NOMO-1 treated with DMSO at 0.1 percent for 48 hours (cell line): ENCODE data around the gene TOGARAM2.

Source experiments
- DNase-seq: peaks from one replicate; lab custom pipeline; 2025; ENCODE audit not compliant: unreplicated experiment; lab: John Stamatoyannopoulos, UW

Gene TOGARAM2

DNA sequence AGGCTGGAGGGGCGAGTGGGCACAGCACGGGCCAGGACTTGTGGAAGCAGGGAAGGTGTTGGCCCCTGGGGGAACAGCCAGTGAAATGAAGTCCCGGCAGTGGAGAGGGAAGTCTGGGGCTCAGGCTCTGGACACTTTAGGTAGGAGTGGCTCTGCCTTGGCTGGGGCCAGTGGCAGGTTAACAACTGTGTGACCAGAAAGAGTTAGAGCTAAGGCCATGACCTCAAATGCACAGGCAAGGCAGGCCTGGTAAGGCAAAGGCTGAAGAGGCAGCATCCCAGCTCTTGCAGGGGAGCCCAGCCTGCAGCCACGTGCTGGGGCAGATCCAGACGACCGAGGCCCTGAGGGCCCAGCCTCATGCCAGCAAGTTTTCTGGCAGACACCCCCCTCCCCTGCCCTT, 71.7 kb downstream of the TOGARAM2 start:
- DNase-seq, result no peak

DNA sequence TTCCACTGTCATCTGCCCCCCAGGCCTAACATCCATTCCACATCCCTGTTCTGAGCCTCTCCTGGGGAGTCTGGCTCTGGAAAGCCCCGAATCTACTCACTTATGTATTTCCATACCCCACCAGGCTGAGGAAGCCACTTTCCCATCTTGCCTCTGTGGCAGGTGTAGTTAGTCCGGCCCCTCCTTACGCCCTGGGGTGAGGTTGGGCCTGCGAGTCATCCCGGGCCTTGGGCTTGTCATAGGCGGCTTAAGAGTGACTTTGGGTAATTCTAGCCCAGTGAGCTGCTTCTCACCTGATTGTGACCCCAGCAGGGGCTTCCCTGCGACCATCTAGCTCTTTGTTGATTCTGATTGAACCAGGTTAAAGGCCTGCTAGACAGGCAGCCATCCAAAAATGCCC, 72.1 kb downstream of the TOGARAM2 start:
- no peak for DNase-seq

DNA sequence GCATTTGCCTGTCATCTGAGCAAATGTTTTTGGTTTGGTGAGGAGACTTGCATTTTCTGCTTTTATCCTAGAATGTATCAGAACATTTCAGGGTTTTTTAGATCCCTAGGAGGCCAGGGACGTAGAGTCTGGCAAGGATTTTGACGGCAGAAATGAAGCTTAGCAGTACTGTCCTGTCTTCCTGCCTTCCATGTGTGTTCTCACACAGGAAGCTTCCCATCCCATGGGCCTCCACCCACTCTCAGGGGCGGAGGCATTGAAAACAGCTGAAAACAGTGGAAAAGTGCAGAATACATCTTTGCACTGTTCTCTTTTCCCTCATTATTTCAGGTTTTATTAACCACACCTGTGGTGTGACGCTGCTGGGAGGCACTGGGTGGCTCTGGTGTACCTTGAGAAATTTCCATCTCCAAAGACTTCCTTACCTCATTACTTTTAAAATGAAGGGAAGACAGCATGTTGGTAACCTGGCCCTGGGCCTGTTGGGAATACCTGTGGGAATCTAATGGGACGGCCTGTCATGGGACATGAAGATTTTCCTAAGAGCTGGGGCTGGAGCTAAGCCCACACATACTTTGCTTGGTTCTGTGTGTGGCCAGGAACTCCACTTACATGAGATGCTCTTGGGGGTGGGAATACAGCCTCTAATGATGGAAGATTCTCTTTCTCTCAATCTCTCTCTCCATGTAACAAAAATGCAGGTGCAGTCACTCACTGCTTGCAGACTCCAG, 72.7 kb downstream of the TOGARAM2 start:
- no peak for DNase-seq

DNA sequence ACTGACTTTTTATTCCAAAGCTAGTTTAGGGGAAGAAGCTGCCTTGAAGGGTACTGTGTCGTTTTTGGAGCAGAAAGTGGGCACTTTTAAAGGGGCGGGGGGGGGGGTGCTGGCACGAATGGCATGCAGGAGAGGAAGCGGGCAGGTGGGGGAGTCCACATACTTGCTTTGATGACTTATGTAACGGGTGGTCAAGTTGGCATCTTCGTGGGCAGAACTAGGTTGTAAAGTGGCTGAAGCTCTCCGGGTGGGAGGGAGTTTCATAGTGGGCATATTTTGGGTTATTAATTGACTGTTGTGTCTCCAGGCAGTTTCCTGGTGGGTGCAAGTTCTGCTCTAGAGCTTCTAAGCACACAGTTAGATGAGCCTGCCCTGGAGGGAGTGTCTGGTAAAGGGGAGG, 73.3 kb downstream of the TOGARAM2 start:
- DNase-seq, result no peak

GRCh38 chr2:29055601-29056000, 74.5 kb downstream of the TOGARAM2 start:
- no peak for DNase-seq

DNA sequence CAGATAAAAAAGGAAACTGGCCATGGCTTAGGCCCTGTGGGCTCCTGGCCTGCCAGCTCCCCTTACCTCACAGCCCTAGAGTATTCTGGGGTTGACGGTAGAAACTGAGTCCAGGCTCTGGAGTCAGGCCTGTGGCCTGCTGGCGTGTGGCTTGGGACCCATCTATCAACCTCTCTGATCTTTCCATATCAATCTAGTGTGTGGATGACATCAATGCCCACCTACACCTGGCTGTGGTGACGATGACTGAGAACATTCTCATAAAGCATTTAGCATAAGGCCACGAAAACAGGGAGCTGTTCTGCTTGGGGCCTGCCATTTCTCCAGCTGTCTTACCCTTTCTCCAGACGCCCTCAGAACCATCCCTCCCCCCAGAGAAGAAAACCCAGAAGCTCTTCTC, 75.4 kb downstream of the TOGARAM2 start:
- DNase-seq, result no peak

- DNase-seq, result no peak
Measured at GRCh38 chr2:29057006-29057405, 75.9 kb downstream of the TOGARAM2 start.

DNA sequence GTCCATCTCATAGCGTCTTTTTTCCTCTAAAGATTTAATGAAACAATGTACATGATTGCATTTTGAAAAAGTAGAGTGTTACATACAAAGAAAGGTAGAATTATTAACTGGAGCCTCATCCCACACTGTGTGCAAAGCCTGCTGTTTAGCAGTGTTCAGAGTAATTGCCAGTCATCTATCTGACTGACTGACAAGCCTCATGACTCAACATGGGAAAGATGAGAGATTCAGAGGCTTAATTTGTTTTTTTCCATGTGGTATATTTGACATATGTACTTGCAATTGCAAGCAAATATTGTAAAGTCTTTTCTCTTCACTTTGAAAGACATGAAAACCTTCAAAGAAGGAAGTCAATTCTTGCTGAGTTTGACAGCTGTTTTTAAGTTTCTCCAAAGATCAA, 78.5 kb downstream of the TOGARAM2 start:
- DNase-seq, result no peak

GRCh38 chr2:29060441-29060840, 79.3 kb downstream of the TOGARAM2 start:
- no peak for DNase-seq

GRCh38 chr2:29061176-29061575, 80.1 kb downstream of the TOGARAM2 start:
- no peak for DNase-seq

DNA sequence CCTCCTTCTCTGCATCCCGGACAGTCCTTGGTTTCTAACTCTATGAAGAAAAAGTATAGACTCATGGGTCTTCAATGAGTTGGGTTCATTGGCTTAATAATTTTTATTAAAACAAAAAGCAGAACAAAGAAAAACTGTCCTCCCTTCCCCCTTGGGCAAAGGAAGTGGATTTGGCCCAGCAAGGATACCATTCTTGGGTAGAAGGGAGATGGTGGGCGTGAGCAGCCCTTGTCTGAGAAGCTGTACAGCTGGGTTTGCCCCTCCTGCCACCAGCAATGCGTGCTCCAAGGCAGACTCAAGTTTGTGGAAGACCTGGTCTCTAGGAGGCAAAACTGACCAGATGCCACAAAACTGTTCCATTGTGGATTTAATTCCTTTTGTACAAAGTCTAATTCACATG, 80.5 kb downstream of the TOGARAM2 start:
- no peak for DNase-seq

DNA sequence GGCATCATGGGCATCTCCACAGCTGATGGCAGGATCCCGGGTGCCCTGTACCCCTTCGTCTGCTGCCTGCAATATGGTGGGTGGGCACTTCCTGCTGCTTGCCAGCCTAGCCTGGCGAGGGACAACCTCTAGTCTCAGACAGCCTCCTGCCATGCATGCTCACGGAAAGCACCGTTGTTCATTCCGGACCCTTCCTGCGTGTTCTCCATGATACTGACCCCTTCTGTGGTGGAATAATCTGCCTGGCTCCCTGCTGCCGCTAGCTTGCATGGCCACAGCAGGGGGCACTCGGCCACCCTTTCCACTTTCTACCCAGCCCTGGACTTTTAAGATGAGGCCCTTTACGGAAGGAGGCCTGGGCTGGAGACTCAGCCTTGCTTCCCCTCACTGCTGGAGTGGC, 81.3 kb downstream of the TOGARAM2 start:
- DNase-seq, result no peak

- no peak for DNase-seq
Measured at GRCh38 chr2:29063056-29063455, 82.0 kb downstream of the TOGARAM2 start.

DNA sequence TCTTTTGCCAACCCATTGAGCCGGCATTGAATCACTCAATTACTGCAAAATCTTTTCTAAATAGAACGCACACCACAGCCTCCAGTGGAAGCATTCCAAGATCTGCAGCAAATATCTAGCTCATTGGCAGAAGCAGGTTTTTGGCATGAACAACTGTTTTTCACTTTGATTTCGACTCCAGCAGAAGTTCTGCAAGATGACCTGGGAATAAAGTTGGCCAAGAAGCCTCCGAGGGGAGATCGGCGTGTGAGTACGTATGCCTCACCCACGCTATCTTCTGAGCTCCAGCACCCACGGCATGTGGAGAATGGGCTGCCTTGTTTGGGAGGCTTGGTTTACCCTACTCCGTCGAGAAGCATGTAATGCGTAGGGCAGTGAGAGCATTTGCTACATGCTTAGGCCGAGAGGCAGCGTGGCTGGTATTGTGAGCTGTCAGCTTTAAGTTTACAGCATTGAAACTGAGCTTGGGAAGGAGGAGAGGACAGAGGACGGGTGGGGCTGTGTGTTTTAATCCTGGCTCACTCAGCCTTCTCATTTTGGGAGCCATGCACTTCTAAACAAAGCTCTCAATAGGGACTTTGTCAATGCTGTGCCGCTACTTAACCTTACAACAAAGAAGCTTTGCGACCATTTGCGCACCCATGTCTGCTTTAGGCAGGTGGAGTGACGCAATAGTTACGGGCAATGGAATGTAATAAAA, 82.7 kb downstream of the TOGARAM2 start:
- no peak for DNase-seq

DNA sequence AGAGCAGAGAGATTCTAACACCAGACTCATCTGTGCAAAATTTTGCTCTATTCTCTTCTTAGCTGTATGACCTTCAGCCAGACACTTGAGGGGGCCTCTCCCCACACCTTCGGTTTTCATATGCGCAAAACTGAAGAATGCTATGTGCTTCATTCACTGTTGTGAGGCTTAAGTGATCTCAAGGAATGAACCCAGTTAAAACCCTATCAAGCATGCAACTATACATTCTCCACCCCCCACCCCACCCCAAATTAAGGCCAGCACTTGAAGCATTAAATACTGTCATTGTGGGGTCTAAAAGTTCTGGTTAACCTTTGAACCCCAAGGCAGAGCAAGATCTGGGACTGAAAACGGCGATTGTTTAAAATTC, 83.2 kb downstream of the TOGARAM2 start:
- DNase-seq, result no peak

DNA sequence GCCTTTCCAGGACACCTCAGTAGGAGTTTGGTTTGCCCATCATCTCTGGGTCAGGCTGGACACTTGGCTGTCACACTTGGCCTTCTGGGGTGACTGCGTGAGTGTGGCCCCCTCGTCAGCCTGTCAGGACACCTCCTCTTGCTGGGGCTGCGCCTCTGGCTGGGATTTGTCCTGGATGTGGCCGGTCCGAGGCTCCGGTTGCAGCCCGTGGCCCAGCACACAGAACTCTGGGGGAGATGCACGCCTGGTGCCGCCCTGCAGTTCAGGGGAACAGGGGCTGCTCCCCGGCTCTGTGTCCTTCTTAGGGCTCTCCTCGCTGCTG, 83.6 kb downstream of the TOGARAM2 start:
- DNase-seq, result no peak

- DNase-seq, result no peak
Measured at GRCh38 chr2:29065068-29065811, 84.1 kb downstream of the TOGARAM2 start.

DNA sequence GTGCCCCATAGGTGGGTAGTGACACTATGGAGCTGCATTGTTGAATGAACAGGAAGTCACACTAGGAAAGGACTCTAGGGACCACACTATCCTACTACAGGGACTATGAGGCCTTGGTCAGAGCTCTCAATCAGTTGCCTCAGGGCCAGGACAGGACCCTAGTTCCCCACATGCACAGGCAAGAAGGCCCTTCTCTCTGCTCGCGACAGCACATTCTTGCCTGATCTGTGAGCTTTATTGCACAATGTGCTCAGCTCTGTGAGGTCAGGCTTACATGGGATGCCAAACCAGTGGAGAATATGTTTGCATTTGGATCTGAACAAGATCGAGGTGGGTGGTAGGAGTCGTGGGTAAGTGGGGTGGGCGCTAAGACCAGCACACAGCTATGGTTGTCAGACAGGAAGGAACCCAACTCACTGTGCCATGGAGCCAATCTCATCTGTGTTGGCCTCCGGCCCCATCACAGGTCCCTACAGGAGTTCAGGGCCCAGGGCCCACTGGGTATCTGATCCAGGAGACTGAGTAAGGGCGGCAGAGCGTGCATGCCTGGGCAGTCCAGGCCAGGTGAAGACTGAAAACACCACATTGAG, 85.3 kb downstream of the TOGARAM2 start:
- DNase-seq, result no peak

DNA sequence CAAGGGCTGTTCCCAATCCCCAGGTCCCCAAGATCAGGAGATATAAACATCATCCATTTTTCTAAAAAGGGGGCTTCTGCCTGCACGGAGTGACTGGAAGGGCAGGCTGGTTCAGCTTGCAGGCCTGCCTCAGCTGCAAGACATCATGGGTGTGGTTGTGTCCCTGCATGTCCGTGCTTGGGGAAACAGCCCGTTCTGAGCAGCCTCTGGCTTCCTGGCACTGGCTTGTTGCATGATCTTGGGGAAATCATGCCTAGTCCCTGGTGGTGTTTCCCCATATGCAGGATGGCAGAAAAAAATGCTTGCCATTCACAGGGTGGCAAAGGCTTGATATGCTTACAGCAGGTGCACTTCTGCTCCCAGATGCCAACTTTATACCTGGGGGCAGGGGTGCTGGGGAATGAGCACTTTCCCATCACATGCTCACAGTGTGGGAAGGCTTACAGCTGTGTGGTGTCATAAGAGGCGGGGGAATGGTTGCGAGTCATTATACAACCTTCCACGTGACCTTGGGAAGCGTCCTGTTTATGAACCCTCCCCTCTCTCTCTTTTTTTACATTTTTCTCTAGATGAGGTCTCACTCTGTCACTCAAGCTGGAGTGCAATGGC, 86.0 kb downstream of the TOGARAM2 start:
- DNase-seq, result no peak

DNA sequence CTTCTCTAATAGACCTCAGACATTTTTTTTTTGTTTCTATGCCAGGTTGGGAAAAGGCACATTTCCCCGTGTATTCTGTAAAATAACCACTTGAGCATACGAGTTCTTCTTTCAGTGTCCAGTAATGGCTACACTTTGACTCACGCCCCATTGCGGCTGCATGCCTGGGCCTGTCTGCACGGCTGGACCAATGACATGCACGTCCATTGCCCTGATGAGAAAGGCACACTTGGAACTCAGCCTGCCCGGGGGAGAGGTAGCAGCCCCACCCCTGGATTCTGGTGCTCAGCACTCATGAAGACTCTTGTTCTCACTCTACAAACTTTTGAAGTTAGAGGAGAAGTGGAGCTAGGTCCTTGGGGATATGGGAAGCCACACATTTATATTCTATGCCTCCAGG, 87.4 kb downstream of the TOGARAM2 start:
- no peak for DNase-seq

DNA sequence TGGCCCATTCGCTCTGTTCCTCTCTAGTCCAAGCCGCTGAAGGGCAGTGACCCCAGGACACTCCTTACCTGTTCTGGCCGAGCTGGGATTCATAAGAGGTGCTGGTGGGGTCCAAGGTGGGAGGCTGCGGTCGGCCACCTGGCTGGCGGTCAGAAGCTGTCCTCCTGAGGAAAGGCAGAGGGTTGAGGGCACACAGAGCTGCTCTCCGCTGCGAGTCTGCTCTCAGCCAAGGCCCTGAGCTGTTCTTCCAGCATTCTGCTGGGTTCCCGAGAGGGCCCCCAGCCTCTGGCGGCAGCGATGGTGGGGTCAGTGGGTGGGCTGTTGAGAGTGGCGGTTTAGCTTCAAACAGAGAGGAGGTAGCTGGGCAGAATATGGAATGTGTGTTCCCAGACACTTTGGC, 89.4 kb downstream of the TOGARAM2 start:
- DNase-seq, result no peak
